GM21529 (cell line): ENCODE results near the gene ZNF576.
"Not testable (repeated sequence)": the region's sequence is repeated elsewhere in the genome, so short reads cannot be mapped to it uniquely, and the experiment has no call there.

Source experiments
- ATAC-seq: cut with Tn5 transposase; IDR thresholded peaks from one replicate; pipeline ENCODE4 v1.9.1; 2021; ENCODE audit not compliant: unreplicated experiment

ZNF576 gene

GRCh38 chr19:43574424-43575155, 21.8 kb upstream of the ZNF576 start:
- no peak for ATAC-seq

GRCh38 chr19:43575156-43575950, 21.0 kb upstream of the ZNF576 start, which contains the start of the genes PINLYP and XRCC1:
Gene PINLYP (plus strand): TSS chr19:43575801. CDS start chr19:43577192, 1,391 bp downstream.
Gene XRCC1 (minus strand): TSS chr19:43575527. CDS start chr19:43575458, 69 bp downstream.
- ATAC-seq: peak; percentile 96

- ATAC-seq: no peak
These were observed 20.2 kb upstream of the ZNF576 start for GRCh38 chr19:43575955-43576878.

GRCh38 chr19:43578787-43579186, 17.6 kb upstream of the ZNF576 start:
- no peak for ATAC-seq

GRCh38 chr19:43581467-43581866, 14.9 kb upstream of the ZNF576 start:
- no peak for ATAC-seq

- ATAC-seq: no peak
These were observed 13.9 kb upstream of the ZNF576 start for GRCh38 chr19:43582495-43582894.

- no peak for ATAC-seq
These were observed 11.9 kb upstream of the ZNF576 start for GRCh38 chr19:43584484-43584883.

- no peak for ATAC-seq
These were observed 10.0 kb upstream of the ZNF576 start for GRCh38 chr19:43586346-43586745.

- ATAC-seq: not testable (repeated sequence)
These were observed 9.4 kb upstream of the ZNF576 start for GRCh38 chr19:43587029-43587428.

GRCh38 chr19:43589277-43589676, 7.1 kb upstream of the ZNF576 start:
- ATAC-seq: no peak

- ATAC-seq: no peak
These were observed 6.7 kb upstream of the ZNF576 start for GRCh38 chr19:43589678-43590077.

- no peak for ATAC-seq
These were observed 4.3 kb upstream of the ZNF576 start for GRCh38 chr19:43591904-43592772.

GRCh38 chr19:43592800-43593350, 3.5 kb upstream of the ZNF576 start:
- no peak for ATAC-seq

- no peak for ATAC-seq
These were observed 2.2 kb upstream of the ZNF576 start for GRCh38 chr19:43594081-43594697.

GRCh38 chr19:43594710-43595604, 1.4 kb upstream of the ZNF576 start:
- no peak for ATAC-seq

- ATAC-seq: peak; percentile 6
These were observed 793 bp upstream of the ZNF576 start for GRCh38 chr19:43595605-43595998.

GRCh38 chr19:43596842-43597461, 557 bp downstream of the ZNF576 start:
- ATAC-seq: no peak

- no peak for ATAC-seq
These were observed 1.5 kb downstream of the ZNF576 start for GRCh38 chr19:43597876-43598275.
